Omental fat pad (tissue), 4 donors: ENCODE data around the gene WBP1L. TPM values are rescaled to one million over a fixed set of nuclear protein-coding genes. Genes with fewer than 3 reads are reported as not detected.

Source experiments
- ATAC-seq: fragments of 150-250 bp; one replicate; pipeline ENCODE4 v1.9.1; 2016; ENCODE audit warnings: mild to moderate bottlenecking, moderate library complexity; ENCODE audit not compliant: low FRiP score
- DNase-seq: peaks from one replicate; pipeline ENCODE4 v3.0.0-alpha.2; 2019; ENCODE audit warnings: low spot score
- total RNA-seq, 4 donors: library from RNA; depleted of rRNA; stranded (reverse); fragments of >200 nt; gene quantifications; one replicate each; pipeline ENCODE4 v1.1.0, GENCODE V29; 2016
- TF ChIP-seq, protein P1 (sequence below), 3 donors: fragments of 450-650 bp; IDR thresholded peaks; one replicate each; pipeline ENCODE4 v1.5.1; 2016 to 2017; ENCODE audit warnings: antibody characterized with exemption in 3 of 3, mild to moderate bottlenecking in 3 of 3, moderate library complexity in 2 of 3

The WBP1L gene
- total RNA-seq, 4 donors from 2014 or later, result 106 to 214 (median 165) TPM

DNA sequence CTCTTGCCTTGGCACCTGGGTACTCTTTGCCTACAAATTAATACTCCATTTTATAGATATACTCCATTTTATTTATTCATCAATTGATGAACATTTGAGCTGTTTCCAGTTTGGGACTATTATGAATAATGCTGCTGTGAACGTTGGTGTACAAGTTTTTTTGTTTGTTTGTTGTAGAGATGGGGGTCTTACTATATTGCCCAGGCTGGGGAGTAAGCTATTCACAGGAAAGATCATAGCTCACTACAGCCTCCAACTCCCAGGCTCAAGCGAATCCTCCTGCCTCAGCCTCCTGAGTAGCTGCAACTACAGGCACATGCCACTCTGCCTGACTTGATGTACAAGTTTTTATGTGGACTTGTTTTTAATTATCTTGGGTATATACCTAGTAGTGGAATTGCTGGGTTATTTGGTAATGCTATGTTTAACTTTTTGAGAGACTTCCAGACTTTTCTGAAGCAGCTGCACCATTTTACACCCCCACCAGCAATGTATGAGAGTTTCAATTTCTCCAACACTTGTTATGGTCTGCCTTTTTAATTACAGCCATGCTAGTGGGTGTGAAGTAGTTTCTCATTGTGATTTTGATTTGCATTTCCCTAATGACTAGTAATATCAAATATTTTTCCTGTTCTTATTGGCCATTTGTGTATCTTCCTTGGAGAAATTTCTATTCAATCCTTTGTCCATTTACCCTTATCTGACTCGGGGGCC lies 15.9 kb downstream of the WBP1L start:
- TF ChIP-seq, protein P1, sequence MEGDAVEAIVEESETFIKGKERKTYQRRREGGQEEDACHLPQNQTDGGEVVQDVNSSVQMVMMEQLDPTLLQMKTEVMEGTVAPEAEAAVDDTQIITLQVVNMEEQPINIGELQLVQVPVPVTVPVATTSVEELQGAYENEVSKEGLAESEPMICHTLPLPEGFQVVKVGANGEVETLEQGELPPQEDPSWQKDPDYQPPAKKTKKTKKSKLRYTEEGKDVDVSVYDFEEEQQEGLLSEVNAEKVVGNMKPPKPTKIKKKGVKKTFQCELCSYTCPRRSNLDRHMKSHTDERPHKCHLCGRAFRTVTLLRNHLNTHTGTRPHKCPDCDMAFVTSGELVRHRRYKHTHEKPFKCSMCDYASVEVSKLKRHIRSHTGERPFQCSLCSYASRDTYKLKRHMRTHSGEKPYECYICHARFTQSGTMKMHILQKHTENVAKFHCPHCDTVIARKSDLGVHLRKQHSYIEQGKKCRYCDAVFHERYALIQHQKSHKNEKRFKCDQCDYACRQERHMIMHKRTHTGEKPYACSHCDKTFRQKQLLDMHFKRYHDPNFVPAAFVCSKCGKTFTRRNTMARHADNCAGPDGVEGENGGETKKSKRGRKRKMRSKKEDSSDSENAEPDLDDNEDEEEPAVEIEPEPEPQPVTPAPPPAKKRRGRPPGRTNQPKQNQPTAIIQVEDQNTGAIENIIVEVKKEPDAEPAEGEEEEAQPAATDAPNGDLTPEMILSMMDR (IDR thresholded peaks at IDR 0.05), result no peak
- no peak for DNase-seq
- ATAC-seq, result no peak

GRCh38 chr10:102761981-102762380 lies 18.2 kb downstream of the WBP1L start:
- DNase-seq (no peak), ATAC-seq (no peak)

GRCh38 chr10:102762401-102763015 lies 18.8 kb downstream of the WBP1L start:
- peak; percentile 33 for ATAC-seq
- no peak for DNase-seq
- TF ChIP-seq, protein P1 (IDR thresholded peaks at IDR 0.05), result no peak

More at GRCh38 chr10:102761981-102762380, 18.2 kb downstream of the WBP1L start:
- TF ChIP-seq, protein P1 (IDR thresholded peaks at IDR 0.05), result no peak

DNA sequence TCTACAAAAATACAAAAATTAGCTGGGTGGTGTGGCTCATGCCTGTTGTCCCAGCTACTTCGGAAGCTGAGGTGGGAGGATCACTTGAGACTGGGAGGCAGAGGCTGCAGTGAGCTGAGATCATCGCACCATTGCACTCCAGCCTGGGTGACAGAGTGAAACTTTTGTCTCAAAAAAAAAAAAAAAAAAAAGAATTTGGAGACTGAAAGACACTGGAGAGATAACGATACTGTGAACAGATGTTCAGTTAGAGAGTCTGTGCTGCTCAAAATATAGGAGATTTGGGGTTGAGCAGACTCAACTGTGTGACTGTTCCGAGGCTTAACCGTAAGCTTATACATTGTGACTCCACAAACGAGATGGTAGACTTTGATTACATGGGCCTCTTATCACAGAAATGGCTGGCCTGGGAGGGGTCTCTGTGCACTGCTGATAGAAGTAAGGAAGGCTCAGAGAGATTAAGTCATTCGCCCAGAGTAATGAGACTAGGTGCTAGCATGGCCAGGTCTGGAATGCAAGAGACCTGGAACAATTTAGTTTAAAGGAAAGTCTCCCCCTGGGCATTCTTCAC lies 19.4 kb downstream of the WBP1L start:
- DNase-seq (no peak), ATAC-seq (no peak)
- TF ChIP-seq, protein P1 (IDR thresholded peaks at IDR 0.05), result no peak

GRCh38 chr10:102764470-102765161 lies 20.9 kb downstream of the WBP1L start:
- DNase-seq (no peak), ATAC-seq (peak; percentile 35)

GRCh38 chr10:102765336-102765735 lies 21.6 kb downstream of the WBP1L start:
- ATAC-seq (no peak), DNase-seq (no peak)
- TF ChIP-seq, protein P1 (IDR thresholded peaks at IDR 0.05), result no peak

More at GRCh38 chr10:102764470-102765161, 20.9 kb downstream of the WBP1L start:
- TF ChIP-seq, protein P1 (IDR thresholded peaks at IDR 0.05), result no peak
